ENCODE measurements around the gene RASD1.

Gene RASD1

DNA sequence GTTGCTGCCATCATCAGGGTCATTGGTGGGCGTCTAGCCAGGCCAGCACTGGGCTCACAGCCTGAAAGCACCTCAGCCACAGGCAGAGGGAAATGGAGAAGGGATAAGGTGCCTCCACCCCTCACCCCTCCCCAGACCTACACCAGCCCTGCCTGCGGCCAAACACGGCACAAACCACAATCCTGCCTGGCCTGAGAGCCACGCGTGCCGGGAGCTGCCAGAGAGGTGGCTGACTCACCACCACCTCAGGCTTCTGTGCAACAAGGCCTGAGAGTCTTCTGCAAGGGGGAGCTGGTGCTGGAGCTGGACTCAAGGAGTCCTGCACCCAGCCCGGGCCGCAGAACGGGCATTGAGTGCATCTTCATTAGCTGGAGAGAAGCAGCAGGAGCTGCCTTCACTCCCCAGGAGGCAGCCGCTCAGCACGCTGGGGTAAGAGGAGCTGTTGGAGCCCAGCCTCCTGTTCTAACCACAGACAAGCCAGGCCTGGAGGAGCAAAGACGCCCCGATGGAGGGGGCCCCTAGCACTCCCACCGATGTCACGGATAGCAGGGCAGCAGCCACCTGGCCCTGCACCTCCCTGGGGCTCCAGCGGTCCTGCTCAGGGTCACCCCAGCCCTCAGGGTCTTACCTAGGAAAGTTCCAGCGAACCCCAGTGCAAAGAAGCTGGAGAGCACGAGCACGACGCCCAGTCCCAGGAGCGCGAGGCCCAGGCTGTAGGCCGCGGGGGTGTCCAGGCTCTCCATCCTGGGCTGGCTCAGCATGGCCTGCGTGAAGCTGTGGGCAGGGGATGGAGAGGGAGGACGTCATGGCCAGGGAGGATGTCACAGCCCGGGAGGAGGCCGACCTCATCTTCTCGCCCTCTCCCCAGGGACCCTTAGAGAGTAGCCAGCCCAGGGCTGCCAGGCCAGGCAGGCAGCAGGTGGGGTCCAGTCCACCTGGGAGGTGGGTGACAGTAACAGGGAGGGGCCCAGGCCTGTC, 16.0 kb upstream of the RASD1 start:
- Histone ChIP-seq H3F3A (ENCODE audit: control insufficient read depth, insufficient read depth) (no peaks in the 10 kb centered on the region), H3K27me3 (ENCODE audit: control insufficient read depth, low read length) (no peaks in the 10 kb centered on the region), H3K4me1 (ENCODE audit: control insufficient read depth, low read length) (peaks cover 5% of the 10 kb centered on the region; the same call in 1 of the 2 replicates), H3K79me2 (ENCODE audit: control insufficient read depth, low read length) (no peaks in the 10 kb centered on the region), H3K9me2 (replicated peaks; ENCODE audit: control insufficient read depth, low read length) (no peaks in the 10 kb centered on the region), H3K27ac (ENCODE audit: low read depth, low read length) (no peak overlapping the region), H3K9me3 (ENCODE audit: control insufficient read depth, insufficient read depth, low read length) (no peaks in the 10 kb centered on the region), H3K36me3 (ENCODE audit: control insufficient read depth, low read length) (no peaks in the 10 kb centered on the region), H3K4me2 (ENCODE audit: low read length) (no peak overlapping the region), H3K4me3 (ENCODE audit: low read length) (no peak overlapping the region), H4K20me1 (ENCODE audit: control insufficient read depth, insufficient read depth, low read depth, low read length) (no peaks in the 10 kb centered on the region)
- no peak for TF ChIP-seq EZH2phosphoT487 (IDR thresholded peaks at IDR 0.05; ENCODE audit: borderline replicate concordance, low read length)
- TF ChIP-seq, protein P1, sequence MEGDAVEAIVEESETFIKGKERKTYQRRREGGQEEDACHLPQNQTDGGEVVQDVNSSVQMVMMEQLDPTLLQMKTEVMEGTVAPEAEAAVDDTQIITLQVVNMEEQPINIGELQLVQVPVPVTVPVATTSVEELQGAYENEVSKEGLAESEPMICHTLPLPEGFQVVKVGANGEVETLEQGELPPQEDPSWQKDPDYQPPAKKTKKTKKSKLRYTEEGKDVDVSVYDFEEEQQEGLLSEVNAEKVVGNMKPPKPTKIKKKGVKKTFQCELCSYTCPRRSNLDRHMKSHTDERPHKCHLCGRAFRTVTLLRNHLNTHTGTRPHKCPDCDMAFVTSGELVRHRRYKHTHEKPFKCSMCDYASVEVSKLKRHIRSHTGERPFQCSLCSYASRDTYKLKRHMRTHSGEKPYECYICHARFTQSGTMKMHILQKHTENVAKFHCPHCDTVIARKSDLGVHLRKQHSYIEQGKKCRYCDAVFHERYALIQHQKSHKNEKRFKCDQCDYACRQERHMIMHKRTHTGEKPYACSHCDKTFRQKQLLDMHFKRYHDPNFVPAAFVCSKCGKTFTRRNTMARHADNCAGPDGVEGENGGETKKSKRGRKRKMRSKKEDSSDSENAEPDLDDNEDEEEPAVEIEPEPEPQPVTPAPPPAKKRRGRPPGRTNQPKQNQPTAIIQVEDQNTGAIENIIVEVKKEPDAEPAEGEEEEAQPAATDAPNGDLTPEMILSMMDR (IDR thresholded peaks at IDR 0.05; ENCODE audit: low read depth, low read length, poor library complexity, severe bottlenecking): no peak

DNA sequence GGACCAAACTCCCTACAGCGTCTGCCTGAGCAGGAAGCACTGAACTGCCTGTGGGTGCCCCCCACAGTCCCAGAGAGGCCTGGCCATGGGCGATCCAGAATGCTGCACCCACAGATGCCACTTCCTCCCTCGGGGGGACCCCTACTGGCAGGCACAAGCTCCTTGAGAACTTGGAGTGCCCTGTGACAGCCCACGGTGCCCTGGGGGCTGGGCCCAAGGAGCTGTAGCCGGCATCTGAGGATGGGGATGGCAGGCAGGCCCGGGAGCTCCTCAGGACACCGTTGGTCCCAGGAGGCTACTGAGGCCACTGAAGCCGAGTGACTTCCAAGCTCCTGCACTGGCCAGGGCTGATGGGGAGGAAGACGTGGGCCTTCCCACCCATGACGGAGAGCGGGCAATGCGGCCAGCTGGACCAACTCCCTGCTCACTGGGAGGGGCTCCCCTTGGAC, 15.1 kb upstream of the RASD1 start:
- no peak overlapping the region for H3K27ac ChIP-seq (ENCODE audit: low read depth, low read length)
- H3K79me2 ChIP-seq (ENCODE audit: control insufficient read depth, low read length): no peaks in the 10 kb centered on the region
- no peaks in the 10 kb centered on the region for H3K9me3 ChIP-seq (ENCODE audit: control insufficient read depth, insufficient read depth, low read length)
- no peaks in the 10 kb centered on the region for H3K36me3 ChIP-seq (ENCODE audit: control insufficient read depth, low read length)
- no peaks in the 10 kb centered on the region for H3K27me3 ChIP-seq (ENCODE audit: control insufficient read depth, low read length)
- no peaks in the 10 kb centered on the region for H4K20me1 ChIP-seq (ENCODE audit: control insufficient read depth, insufficient read depth, low read depth, low read length)
- no peaks in the 10 kb centered on the region for H3F3A ChIP-seq (ENCODE audit: control insufficient read depth, insufficient read depth)
- TF ChIP-seq EZH2phosphoT487 (IDR thresholded peaks at IDR 0.05; ENCODE audit: borderline replicate concordance, low read length): no peak
- TF ChIP-seq, protein P1 (IDR thresholded peaks at IDR 0.05; ENCODE audit: low read depth, low read length, poor library complexity, severe bottlenecking): no peak
- peaks cover 5% of the 10 kb centered on the region; the same call in 1 of the 2 replicates for H3K4me1 ChIP-seq (ENCODE audit: control insufficient read depth, low read length)
- no peak overlapping the region for H3K4me2 ChIP-seq (ENCODE audit: low read length)
- no peak overlapping the region for H3K4me3 ChIP-seq (ENCODE audit: low read length)
- no peaks in the 10 kb centered on the region for H3K9me2 ChIP-seq (replicated peaks; ENCODE audit: control insufficient read depth, low read length)

DNA sequence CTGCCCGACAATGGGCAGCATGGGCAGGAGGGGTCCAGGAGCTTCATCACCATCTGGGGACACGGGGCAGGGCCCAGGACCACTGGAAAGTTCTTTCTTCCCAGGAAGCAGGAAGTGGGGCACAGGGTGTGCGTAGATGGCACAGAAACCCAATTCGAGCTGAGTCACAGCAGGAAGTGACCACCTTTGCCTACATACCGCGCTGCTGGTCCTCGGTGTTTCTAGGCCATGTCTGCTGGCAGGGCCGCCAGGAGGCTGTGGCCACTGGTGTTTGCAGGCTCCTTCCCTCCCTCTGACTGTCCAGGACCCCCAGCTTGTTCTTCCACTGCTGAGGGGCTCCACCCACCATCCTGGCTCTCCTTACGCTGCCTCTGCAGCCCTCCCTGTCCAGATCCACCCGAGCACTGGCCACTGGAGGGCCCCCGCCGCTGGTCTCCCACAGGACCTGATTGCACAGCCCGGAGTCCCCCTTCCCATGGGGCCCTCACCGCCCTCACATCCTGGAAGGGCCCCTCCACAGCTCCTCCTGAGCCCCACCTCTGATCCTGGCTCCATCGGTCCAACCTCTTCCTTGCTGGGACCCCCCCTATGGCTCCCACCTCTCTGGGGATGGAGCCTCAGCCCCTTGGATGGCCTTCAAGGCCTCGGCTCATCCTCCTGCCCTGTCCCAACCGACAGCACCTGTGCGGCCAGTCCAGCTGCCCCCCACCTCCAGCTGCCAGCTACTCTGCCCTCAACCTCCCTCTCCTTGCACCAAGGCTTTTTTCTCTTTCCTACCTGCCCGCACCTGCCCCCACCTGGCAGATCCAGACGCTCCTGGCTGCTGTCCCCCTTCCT, 14.5 kb upstream of the RASD1 start:
- Histone ChIP-seq H3F3A (ENCODE audit: control insufficient read depth, insufficient read depth) (no peaks in the 10 kb centered on the region), H4K20me1 (ENCODE audit: control insufficient read depth, insufficient read depth, low read depth, low read length) (no peaks in the 10 kb centered on the region), H3K36me3 (ENCODE audit: control insufficient read depth, low read length) (no peaks in the 10 kb centered on the region), H3K27me3 (ENCODE audit: control insufficient read depth, low read length) (no peaks in the 10 kb centered on the region), H3K9me2 (replicated peaks; ENCODE audit: control insufficient read depth, low read length) (no peaks in the 10 kb centered on the region), H3K4me2 (ENCODE audit: low read length) (no peak overlapping the region), H3K9me3 (ENCODE audit: control insufficient read depth, insufficient read depth, low read length) (no peaks in the 10 kb centered on the region), H3K27ac (ENCODE audit: low read depth, low read length) (no peak overlapping the region), H3K79me2 (ENCODE audit: control insufficient read depth, low read length) (no peaks in the 10 kb centered on the region), H3K4me1 (ENCODE audit: control insufficient read depth, low read length) (peaks cover 5% of the 10 kb centered on the region; the same call in 1 of the 2 replicates), H3K4me3 (ENCODE audit: low read length) (no peak overlapping the region)
- TF ChIP-seq, protein P1 (IDR thresholded peaks at IDR 0.05; ENCODE audit: low read depth, low read length, poor library complexity, severe bottlenecking): no peak
- TF ChIP-seq EZH2phosphoT487 (IDR thresholded peaks at IDR 0.05; ENCODE audit: borderline replicate concordance, low read length): no peak
